OCI-LY3 (cell line): Measurements from ENCODE around the gene RELL1.

Experiments
- H2AFZ ChIP-seq: fragments of 200-600, 300-600 bp; shearing (Covaris generic); 2 replicates; pipeline ENCODE4 v1.6.0; 2014; ENCODE audit warnings: antibody characterized with exemption, low read depth, low read length
- H3K27ac ChIP-seq: fragments of 200-600, 300-600 bp; sonication (generic); 2 replicates; pipeline ENCODE4 v1.5.1; 2014; ENCODE audit warnings: mild to moderate bottlenecking, low read length, moderate library complexity, mixed read lengths
- H3K27me3 ChIP-seq: fragments of 200-600, 300-600 bp; sonication (generic); 2 replicates; pipeline ENCODE4 v1.6.1; 2014; ENCODE audit warnings: low read depth, low read length, mixed read lengths
- H3K36me3 ChIP-seq: fragments of 200-600, 300-600 bp; sonication (generic); replicated peaks from 2 replicates; pipeline ENCODE3; 2014; ENCODE audit warnings: low read depth, low read length, mixed read lengths
- H3K4me1 ChIP-seq: fragments of 300-600, 200-600 bp; sonication (generic); 2 replicates; pipeline ENCODE4 v1.6.1; 2014; ENCODE audit warnings: low read length, mixed read lengths
- H3K4me2 ChIP-seq: fragments of 200-600, 300-600 bp; sonication (generic); 2 replicates; pipeline ENCODE4 v1.6.1; 2014; ENCODE audit warnings: low read length, mixed read lengths
- H3K4me3 ChIP-seq: fragments of 300-600, 200-600 bp; sonication (generic); 2 replicates; pipeline ENCODE4 v1.5.1; 2014; ENCODE audit warnings: antibody characterized with exemption, mild to moderate bottlenecking, low read length, moderate library complexity
- H3K79me2 ChIP-seq: fragments of 300-600, 200-600 bp; shearing (Covaris generic); 2 replicates; pipeline ENCODE4 v1.6.1; 2014; ENCODE audit warnings: mild to moderate bottlenecking, low read length, mixed read lengths
- H3K9ac ChIP-seq: fragments of 300-600, 200-600 bp; shearing (Covaris generic); 2 replicates; pipeline ENCODE4 v1.6.0; 2014; ENCODE audit warnings: mild to moderate bottlenecking, low read length, moderate library complexity
- H3K9me3 ChIP-seq: fragments of 200-600, 300-600 bp; shearing (Covaris generic); 2 replicates; pipeline ENCODE4 v1.6.1; 2014; ENCODE audit warnings: low read length, mixed read lengths; ENCODE audit not compliant: insufficient read depth
- H4K20me1 ChIP-seq: fragments of 200-600, 300-600 bp; sonication (generic); 2 replicates; pipeline ENCODE4 v1.6.1; 2016; ENCODE audit warnings: low read length, mixed read lengths; ENCODE audit not compliant: insufficient read depth
- CTCF ChIP-seq: fragments of 200-600, 300-600 bp; sonication (generic); IDR thresholded peaks from 2 replicates; pipeline ENCODE4 v1.5.1; 2014; ENCODE audit warnings: antibody characterized with exemption, low read length, low read depth
- EZH2phosphoT487 ChIP-seq: fragments of 200-600 bp; shearing (Covaris generic); IDR thresholded peaks from 2 replicates; pipeline ENCODE4 v1.6.1; 2018; ENCODE audit warnings: antibody characterized with exemption, mixed run types, low read depth

Gene RELL1

GRCh38 chr4:37656649-37657048 is 29.5 kb downstream of the RELL1 start:
- no peak overlapping the region for H3K4me3 ChIP-seq
- H2AFZ ChIP-seq: no peak overlapping the region
- no peaks in the 10 kb centered on the region for H3K79me2 ChIP-seq
- H3K27ac ChIP-seq: no peak overlapping the region
- peaks cover 63% of the 10 kb centered on the region for H3K27me3 ChIP-seq
- 0 out of 2 replicates have a peak, but pooled peaks cover 3% of the 10 kb centered on the region for H3K9me3 ChIP-seq
- peaks cover 3% of the 10 kb centered on the region for H3K36me3 ChIP-seq
- H3K4me1 ChIP-seq: no peaks in the 10 kb centered on the region
- TF ChIP-seq EZH2phosphoT487 (no peak), CTCF (no peak)
- no peak overlapping the region for H3K9ac ChIP-seq
- no peak overlapping the region for H3K4me2 ChIP-seq
- no peaks in the 10 kb centered on the region for H4K20me1 ChIP-seq

GRCh38 chr4:37653601-37654000 is 32.6 kb downstream of the RELL1 start:
- peaks cover 3% of the 10 kb centered on the region for H3K36me3 ChIP-seq

GRCh38 chr4:37652747-37653527 is 33.2 kb downstream of the RELL1 start:
- no peak for TF ChIP-seq CTCF
- TF ChIP-seq EZH2phosphoT487: no peak
- H2AFZ ChIP-seq: no peak overlapping the region
- H3K4me1 ChIP-seq: no peaks in the 10 kb centered on the region
- no peak overlapping the region for H3K27ac ChIP-seq
- H3K9ac ChIP-seq: no peak overlapping the region
- H3K36me3 ChIP-seq: peaks cover 3% of the 10 kb centered on the region
- 0 out of 2 replicates have a peak, but pooled peaks cover 3% of the 10 kb centered on the region for H3K9me3 ChIP-seq
- no peak overlapping the region for H3K4me3 ChIP-seq
- H4K20me1 ChIP-seq: no peaks in the 10 kb centered on the region
- H3K4me2 ChIP-seq: no peak overlapping the region
- H3K27me3 ChIP-seq: peaks cover 61% of the 10 kb centered on the region
- H3K79me2 ChIP-seq: no peaks in the 10 kb centered on the region

More at GRCh38 chr4:37653601-37654000, 32.6 kb downstream of the RELL1 start:
- Histone ChIP-seq H3K27me3 (peaks cover 62% of the 10 kb centered on the region), H2AFZ (no peak overlapping the region), H3K4me3 (no peak overlapping the region), H3K9ac (no peak overlapping the region), H3K4me1 (no peaks in the 10 kb centered on the region), H4K20me1 (no peaks in the 10 kb centered on the region), H3K79me2 (no peaks in the 10 kb centered on the region), H3K9me3 (0 out of 2 replicates have a peak, but pooled peaks cover 3% of the 10 kb centered on the region), H3K27ac (no peak overlapping the region), H3K4me2 (no peak overlapping the region)
- TF ChIP-seq EZH2phosphoT487 (no peak), CTCF (no peak)

GRCh38 chr4:37651781-37652377 is 34.3 kb downstream of the RELL1 start:
- Histone ChIP-seq H4K20me1 (no peaks in the 10 kb centered on the region), H3K36me3 (peaks cover 3% of the 10 kb centered on the region), H3K27me3 (peaks cover 55% of the 10 kb centered on the region), H3K27ac (no peak overlapping the region), H3K79me2 (no peaks in the 10 kb centered on the region), H3K4me3 (no peak overlapping the region), H3K9me3 (0 out of 2 replicates have a peak, but pooled peaks cover 3% of the 10 kb centered on the region), H2AFZ (no peak overlapping the region), H3K9ac (no peak overlapping the region), H3K4me2 (no peak overlapping the region), H3K4me1 (no peaks in the 10 kb centered on the region)
- TF ChIP-seq EZH2phosphoT487 (no peak), CTCF (no peak)
